Chondrocyte (in vitro differentiated cells): ENCODE measurements around the gene FAT1. TPM values are rescaled to one million over a fixed set of nuclear protein-coding genes. Genes with fewer than 3 reads are reported as not detected.

Experiments
- DNase-seq: peaks from one replicate; pipeline ENCODE4 v3.0.0; 2021; ENCODE audit warnings: mixed read lengths, low spot score
- H3K27ac Mint-ChIP-seq: one replicate; pipeline ENCODE4 v1.8.0; 2021; ENCODE audit warnings: mild to moderate bottlenecking, moderate library complexity, mixed read lengths; ENCODE audit not compliant: unreplicated experiment
- H3K27me3 Mint-ChIP-seq: 2 replicates; pipeline ENCODE4 v1.8.0; 2021; ENCODE audit warnings: low read depth, mixed read lengths
- H3K36me3 Mint-ChIP-seq: 2 replicates; pipeline ENCODE4 v1.8.0; 2021; ENCODE audit warnings: low read depth, mixed read lengths
- H3K4me1 Mint-ChIP-seq: 2 replicates; pipeline ENCODE4 v1.8.0; 2021; ENCODE audit warnings: low read depth, mild to moderate bottlenecking, mixed read lengths
- H3K4me3 Mint-ChIP-seq: one replicate; pipeline ENCODE4 v1.8.0; 2021; ENCODE audit warnings: mild to moderate bottlenecking, moderate library complexity, mixed read lengths; ENCODE audit not compliant: unreplicated experiment
- H3K9me3 Mint-ChIP-seq: 2 replicates; pipeline ENCODE4 v1.8.0; 2021; ENCODE audit warnings: low read depth, mixed read lengths
- CTCF ChIP-seq: fragments of 200-600 bp; sonication (generic); IDR thresholded peaks from 2 replicates; pipeline ENCODE4 v1.5.0; 2021; ENCODE audit warnings: antibody characterized with exemption, mild to moderate bottlenecking, moderate library complexity
- total RNA-seq: library from RNA; stranded (reverse); gene quantifications from 3 replicates; pipeline ENCODE4 v1.2.1, GENCODE V29; 2021

Gene FAT1
- total RNA-seq, 1 donor from 2014 or later = 671 TPM

- TF ChIP-seq CTCF = no peak
- Mint-ChIP-seq H3K4me3 (no peak overlapping the region), H3K27me3 (no peaks in the 10 kb centered on the region)
Observed at GRCh38 chr4:186581421-186581820, 142.2 kb downstream of the FAT1 start.

GRCh38 chr4:186580669-186581068 is 143.0 kb downstream of the FAT1 start:
- peaks cover 11% of the 10 kb centered on the region for H3K4me1 Mint-ChIP-seq
- peak overlapping the region; percentile 14 for H3K27ac Mint-ChIP-seq
- DNase-seq = no peak
- no peaks in the 10 kb centered on the region for H3K27me3 Mint-ChIP-seq
- no peaks in the 10 kb centered on the region for H3K9me3 Mint-ChIP-seq
- H3K4me3 Mint-ChIP-seq = no peak overlapping the region
- TF ChIP-seq CTCF = no peak
- H3K36me3 Mint-ChIP-seq = peaks cover 22% of the 10 kb centered on the region

More at GRCh38 chr4:186581421-186581820, 142.2 kb downstream of the FAT1 start:
- H3K36me3 Mint-ChIP-seq = peaks cover 27% of the 10 kb centered on the region
- H3K27ac Mint-ChIP-seq = no peak overlapping the region
- H3K9me3 Mint-ChIP-seq = no peaks in the 10 kb centered on the region
- H3K4me1 Mint-ChIP-seq = peaks cover 19% of the 10 kb centered on the region
- no peak for DNase-seq

GRCh38 chr4:186570193-186570996 is 153.3 kb downstream of the FAT1 start:
- no peaks in the 10 kb centered on the region for H3K9me3 Mint-ChIP-seq
- TF ChIP-seq CTCF = no peak
- no peak for DNase-seq
- no peaks in the 10 kb centered on the region for H3K36me3 Mint-ChIP-seq
- no peaks in the 10 kb centered on the region for H3K4me1 Mint-ChIP-seq
- H3K4me3 Mint-ChIP-seq = peak overlapping the region; percentile 31
- no peak overlapping the region for H3K27ac Mint-ChIP-seq
- no peaks in the 10 kb centered on the region for H3K27me3 Mint-ChIP-seq

GRCh38 chr4:186569533-186570192 is 154.0 kb downstream of the FAT1 start:
- no peaks in the 10 kb centered on the region for H3K36me3 Mint-ChIP-seq
- H3K27me3 Mint-ChIP-seq = no peaks in the 10 kb centered on the region
- H3K27ac Mint-ChIP-seq = no peak overlapping the region
- TF ChIP-seq CTCF = no peak
- no peak for DNase-seq
- H3K4me3 Mint-ChIP-seq = no peak overlapping the region
- no peaks in the 10 kb centered on the region for H3K4me1 Mint-ChIP-seq
- no peaks in the 10 kb centered on the region for H3K9me3 Mint-ChIP-seq

- no peak overlapping the region for H3K4me3 Mint-ChIP-seq
- H3K9me3 Mint-ChIP-seq = no peaks in the 10 kb centered on the region
- H3K36me3 Mint-ChIP-seq = no peaks in the 10 kb centered on the region
- H3K4me1 Mint-ChIP-seq = no peaks in the 10 kb centered on the region
- H3K27me3 Mint-ChIP-seq = no peaks in the 10 kb centered on the region
- H3K27ac Mint-ChIP-seq = no peak overlapping the region
- TF ChIP-seq CTCF = no peak
- no peak for DNase-seq
Observed at GRCh38 chr4:186566068-186566467, 157.6 kb downstream of the FAT1 start.
